GM21619 (cell line): ENCODE results near the gene GNA15.
"Not testable (repeated sequence)": the region's sequence is repeated elsewhere in the genome, so short reads cannot be mapped to it uniquely, and the experiment has no call there.

Experiments
- ATAC-seq: cut with Tn5 transposase; IDR thresholded peaks from one replicate; pipeline ENCODE4 v1.9.1; 2021; ENCODE audit not compliant: unreplicated experiment

Gene GNA15

GRCh38 chr19:3149089-3149488 is 13.3 kb downstream of the GNA15 start:
- ATAC-seq: no peak

GRCh38 chr19:3149526-3150505 is 14.0 kb downstream of the GNA15 start:
- no peak for ATAC-seq

- ATAC-seq: no peak
Measured at GRCh38 chr19:3150739-3151329, 15.0 kb downstream of the GNA15 start.

GRCh38 chr19:3151563-3152418 is 16.0 kb downstream of the GNA15 start:
- ATAC-seq: no peak

GRCh38 chr19:3152419-3152780 is 16.6 kb downstream of the GNA15 start:
- ATAC-seq: no peak

GRCh38 chr19:3153286-3154230 is 17.7 kb downstream of the GNA15 start:
- no peak for ATAC-seq

GRCh38 chr19:3154447-3154846 is 18.6 kb downstream of the GNA15 start:
- ATAC-seq: not testable (repeated sequence)

- peak; percentile 80 for ATAC-seq
Measured at GRCh38 chr19:3154957-3155736, 19.3 kb downstream of the GNA15 start.

- ATAC-seq: no peak
Measured at GRCh38 chr19:3157096-3157845, 21.4 kb downstream of the GNA15 start.

GRCh38 chr19:3159565-3159964 is 23.7 kb downstream of the GNA15 start:
- no peak for ATAC-seq

GRCh38 chr19:3160219-3160618 is 24.4 kb downstream of the GNA15 start:
- no peak for ATAC-seq

GRCh38 chr19:3161453-3161852 is 25.6 kb downstream of the GNA15 start:
- no peak for ATAC-seq

- no peak for ATAC-seq
Measured at GRCh38 chr19:3162418-3163229, 26.8 kb downstream of the GNA15 start.

GRCh38 chr19:3163230-3163886 is 27.5 kb downstream of the GNA15 start:
- no peak for ATAC-seq

- no peak for ATAC-seq
Measured at GRCh38 chr19:3163943-3164342, 28.1 kb downstream of the GNA15 start.

GRCh38 chr19:3167533-3168272 is 31.9 kb downstream of the GNA15 start:
- ATAC-seq: no peak
